Fibroblast of the aortic adventitia (primary cell): Measurements from ENCODE around the gene TENT4B. TPM values are rescaled to one million over a fixed set of nuclear protein-coding genes. Genes with fewer than 3 reads are reported as not detected.

Source experiments
- DNase-seq: peaks from one replicate; pipeline ENCODE4 v3.0.0-alpha.2; 2010; ENCODE audit warnings: low read depth
- H3K4me3 ChIP-seq: 2 replicates; pipeline ENCODE4 v1.5.1; 2011; ENCODE audit warnings: low read depth, mild to moderate bottlenecking, control low read depth, low read length, moderate library complexity
- CTCF ChIP-seq: IDR thresholded peaks from 2 replicates; pipeline ENCODE4 v1.5.1; 2011; ENCODE audit warnings: mild to moderate bottlenecking, low read length, control low read depth, inconsistent platforms; ENCODE audit not compliant: insufficient read depth
- total RNA-seq: library from RNA; depleted of rRNA; stranded (reverse); fragments of >200 nt; gene quantifications from 2 replicates; pipeline ENCODE4 v1.2.3, GENCODE V29; 2012; ENCODE audit warnings: low replicate concordance

The TENT4B gene
- total RNA-seq, 1 donor, result 9.7 TPM

DNA sequence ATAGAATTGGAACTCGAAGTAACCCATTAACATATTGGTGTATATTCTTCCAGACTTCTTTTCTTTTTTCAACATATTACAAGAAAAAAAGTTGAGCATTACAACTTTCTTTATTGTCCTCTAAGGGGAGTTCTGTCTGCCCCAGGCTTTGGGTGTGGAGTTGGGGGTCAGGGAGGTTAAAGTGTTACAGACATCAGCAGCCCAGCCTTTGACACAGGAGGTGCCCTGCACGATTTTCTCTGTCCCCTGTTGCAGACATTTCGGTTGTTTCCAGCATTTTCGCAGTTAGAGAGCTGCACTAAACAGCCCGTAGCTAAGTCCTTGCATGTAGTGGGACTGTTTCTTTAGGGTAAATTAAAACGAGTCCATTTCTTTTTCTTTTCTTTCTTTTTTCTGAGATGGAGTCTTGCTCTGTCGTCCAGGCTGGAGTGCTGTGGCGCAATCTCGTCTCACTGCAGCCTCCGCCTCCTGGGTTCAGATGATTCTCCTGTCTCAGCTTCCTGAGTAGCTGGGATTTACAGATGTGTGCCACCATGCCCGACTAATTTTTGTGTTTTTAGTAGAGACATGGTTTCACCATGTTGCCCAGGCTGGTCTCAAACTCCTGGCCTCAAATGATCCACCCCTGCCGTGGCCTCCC is 99.9 kb downstream of the TENT4B start:
- no peak for TF ChIP-seq CTCF
- H3K4me3 ChIP-seq, result no peak overlapping the region
- DNase-seq, result no peak

DNA sequence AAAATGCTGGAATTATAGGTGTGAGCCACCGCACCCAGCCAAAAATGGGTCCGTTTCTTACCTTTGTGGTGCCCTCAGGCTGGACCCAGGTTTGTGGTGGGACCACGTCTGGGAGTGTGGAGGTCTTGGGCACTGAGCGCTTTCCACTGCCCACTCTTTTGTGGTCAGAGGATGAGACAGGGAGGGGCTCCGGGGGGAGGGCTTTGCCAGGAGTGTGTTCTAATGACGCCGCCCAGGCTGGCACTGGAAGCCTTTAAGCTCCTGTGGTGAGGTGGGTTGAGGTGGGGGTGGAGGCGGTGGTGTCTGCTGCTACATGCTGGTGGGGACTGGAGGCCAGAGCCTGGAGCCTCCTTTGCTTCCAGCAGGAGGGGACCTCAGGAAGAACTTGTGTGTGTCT is 100.4 kb downstream of the TENT4B start:
- TF ChIP-seq CTCF, result no peak
- no peak for DNase-seq
- no peak overlapping the region for H3K4me3 ChIP-seq

DNA sequence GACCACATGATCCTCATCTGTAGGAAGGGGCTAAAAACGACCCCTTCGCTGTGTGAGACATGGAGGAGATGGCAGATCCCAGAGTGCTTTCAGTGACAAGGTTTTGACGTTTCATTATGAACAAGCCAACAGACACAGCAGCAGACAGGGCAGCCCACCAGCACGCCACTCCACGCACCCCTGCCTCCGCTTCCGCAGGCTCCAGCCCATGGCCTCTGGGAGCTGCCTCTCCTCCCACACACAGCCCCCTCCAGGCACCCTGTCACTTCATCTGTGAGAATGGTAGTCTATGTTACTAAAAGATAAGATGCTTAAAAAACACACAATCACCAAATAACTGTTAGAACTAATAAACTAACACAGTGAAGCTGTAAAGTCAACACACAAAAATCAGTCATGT is 101.0 kb downstream of the TENT4B start:
- no peak for TF ChIP-seq CTCF
- H3K4me3 ChIP-seq, result no peak overlapping the region
- DNase-seq, result no peak

GRCh38 chr16:50255538-50255937 is 102.4 kb downstream of the TENT4B start:
- no peak for TF ChIP-seq CTCF
- H3K4me3 ChIP-seq, result no peak overlapping the region
- no peak for DNase-seq

- no peak overlapping the region for H3K4me3 ChIP-seq
- DNase-seq, result no peak
- TF ChIP-seq CTCF, result no peak
Measured at GRCh38 chr16:50256604-50257003, 103.5 kb downstream of the TENT4B start.

- DNase-seq, result no peak
- no peak for TF ChIP-seq CTCF
Measured at GRCh38 chr16:50257876-50258275, 104.8 kb downstream of the TENT4B start.

DNA sequence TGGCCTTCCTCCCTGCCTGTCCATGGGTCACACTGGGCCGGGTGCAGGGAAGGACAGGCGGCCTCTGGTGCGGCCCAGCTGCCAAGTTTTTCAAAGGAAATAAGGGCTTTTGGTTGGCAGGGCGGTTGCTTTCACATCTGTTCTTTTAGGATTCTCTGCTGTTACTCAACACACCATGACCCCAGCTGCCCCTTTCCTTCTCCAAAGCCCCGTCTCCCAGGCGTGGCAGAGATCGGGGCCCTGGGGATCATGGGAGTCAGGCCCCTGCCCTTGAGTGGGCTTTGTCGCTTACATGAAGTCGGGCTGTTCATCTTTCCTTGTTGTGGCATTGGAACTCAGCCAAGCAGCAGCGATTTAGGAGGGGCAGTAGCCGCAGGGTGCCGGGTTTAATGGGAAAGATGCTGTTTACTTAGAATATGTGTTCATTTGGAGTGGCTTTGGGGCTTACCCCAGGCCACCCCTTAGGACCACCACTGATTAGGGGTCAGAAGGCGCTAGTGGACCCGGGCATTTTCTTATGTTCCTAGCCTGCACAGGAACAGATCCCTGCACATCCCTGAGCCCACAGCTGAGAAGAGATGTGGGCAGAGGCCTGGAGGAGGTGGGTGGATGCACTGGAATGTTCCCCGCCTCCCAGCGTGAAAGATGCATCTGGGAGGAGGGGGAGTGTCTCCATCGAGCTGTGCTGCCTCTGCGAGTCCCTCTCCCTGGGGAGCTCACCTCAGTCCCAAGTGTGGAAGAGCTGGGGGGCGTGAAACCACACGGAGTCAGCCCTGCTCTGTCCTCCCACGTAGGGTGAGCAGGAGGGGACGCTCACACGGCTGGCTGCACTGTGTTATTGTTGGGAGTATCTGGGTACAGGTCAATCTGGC is 106.5 kb downstream of the TENT4B start:
- peak; percentile 46 for DNase-seq
- TF ChIP-seq CTCF, result no peak
- no peak overlapping the region for H3K4me3 ChIP-seq

More at GRCh38 chr16:50257876-50258275, 104.8 kb downstream of the TENT4B start:
- H3K4me3 ChIP-seq, result no peak overlapping the region
